Mesothelial cell of epicardium (in vitro differentiated cells): ENCODE results near the gene CAST. TPM values are rescaled to one million over a fixed set of nuclear protein-coding genes. Genes with fewer than 3 reads are reported as not detected.

ENCODE experiments used
- DNase-seq, 2 experiments: peaks; one replicate each; pipeline ENCODE4 v3.0.0; 2021; ENCODE audit warnings: low spot score in 2 of 2; ENCODE audit not compliant: unreplicated experiment in 2 of 2
- H3K27ac Mint-ChIP-seq: 2 replicates; pipeline ENCODE4 v1.8.0; 2021; ENCODE audit warnings: mixed read lengths
- H3K27me3 Mint-ChIP-seq: 2 replicates; pipeline ENCODE4 v1.8.0; 2021; ENCODE audit warnings: low read depth, mixed read lengths
- H3K36me3 Mint-ChIP-seq: 2 replicates; pipeline ENCODE4 v1.8.0; 2021; ENCODE audit warnings: mixed read lengths
- H3K4me1 Mint-ChIP-seq: 2 replicates; pipeline ENCODE4 v1.8.0; 2021; ENCODE audit warnings: mixed read lengths
- H3K4me3 Mint-ChIP-seq: 2 replicates; pipeline ENCODE4 v1.8.0; 2021; ENCODE audit warnings: mild to moderate bottlenecking, moderate library complexity, mixed read lengths
- H3K9me3 Mint-ChIP-seq: 2 replicates; pipeline ENCODE4 v1.8.0; 2021; ENCODE audit warnings: mixed read lengths
- CTCF ChIP-seq: fragments of 200-600 bp; sonication (generic); IDR thresholded peaks from one replicate; pipeline ENCODE4 v1.5.0; 2021; ENCODE audit warnings: antibody characterized with exemption; ENCODE audit not compliant: unreplicated experiment
- total RNA-seq: library from RNA; stranded (reverse); gene quantifications from 3 replicates; pipeline ENCODE4 v1.2.1, GENCODE V29; 2021

Gene CAST
- total RNA-seq, 1 donor from 2014 or later: 132 TPM

DNA sequence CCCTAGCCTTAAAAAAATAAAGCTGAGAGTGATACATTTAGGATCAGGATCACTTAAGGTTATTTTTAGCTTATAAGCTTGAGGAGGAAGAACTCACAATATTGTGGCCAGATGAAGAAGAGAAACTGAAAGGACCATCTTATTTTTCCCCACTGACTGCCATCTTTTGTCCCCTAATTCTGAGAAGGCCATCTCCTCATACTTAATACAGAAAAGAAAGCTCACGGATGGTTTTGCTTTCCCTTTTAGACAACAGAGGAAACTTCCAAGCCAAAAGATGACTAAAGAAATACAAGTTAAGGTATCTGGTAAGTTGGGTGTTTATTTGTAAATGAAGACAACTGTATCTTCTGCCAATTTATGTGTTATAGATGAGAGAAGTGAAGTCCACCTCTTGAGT is 109.2 kb downstream of the CAST start:
- no peak for DNase-seq
- Mint-ChIP-seq H3K36me3 (peaks cover 30% of the 10 kb centered on the region), H3K9me3 (no peaks in the 10 kb centered on the region), H3K27me3 (no peaks in the 10 kb centered on the region), H3K27ac (no peak overlapping the region), H3K4me1 (peaks cover 27% of the 10 kb centered on the region), H3K4me3 (no peak overlapping the region)
- TF ChIP-seq CTCF: no peak

GRCh38 chr5:96772111-96772510 is 109.9 kb downstream of the CAST start:
- DNase-seq: no peak
- no peaks in the 10 kb centered on the region for H3K9me3 Mint-ChIP-seq
- no peak overlapping the region for H3K27ac Mint-ChIP-seq
- no peak overlapping the region for H3K4me3 Mint-ChIP-seq
- no peaks in the 10 kb centered on the region for H3K27me3 Mint-ChIP-seq
- peaks cover 29% of the 10 kb centered on the region for H3K4me1 Mint-ChIP-seq
- TF ChIP-seq CTCF: no peak
- H3K36me3 Mint-ChIP-seq: peaks cover 31% of the 10 kb centered on the region

DNA sequence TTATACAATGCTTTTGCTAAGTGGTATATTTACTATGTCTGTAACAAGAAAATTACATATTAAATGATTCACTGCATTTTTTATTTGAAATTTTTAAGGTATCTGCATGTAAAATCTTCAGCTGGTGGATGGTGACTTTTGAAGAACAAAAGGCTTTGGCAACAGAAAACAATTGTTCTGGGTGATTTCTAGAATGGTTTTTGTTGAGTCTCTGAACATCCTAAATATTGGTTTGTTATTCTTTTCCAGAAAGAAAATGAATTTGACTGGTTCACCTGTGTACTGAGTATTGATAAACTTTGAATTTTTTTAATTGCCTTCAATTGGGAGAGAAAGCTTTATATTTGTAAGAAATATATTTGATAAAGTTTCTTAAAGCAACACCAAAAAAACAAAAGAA is 110.4 kb downstream of the CAST start:
- no peak for DNase-seq
- peaks cover 35% of the 10 kb centered on the region for H3K36me3 Mint-ChIP-seq
- no peaks in the 10 kb centered on the region for H3K27me3 Mint-ChIP-seq
- no peak overlapping the region for H3K4me3 Mint-ChIP-seq
- peaks cover 30% of the 10 kb centered on the region for H3K4me1 Mint-ChIP-seq
- peak overlapping the region; percentile 57 for H3K27ac Mint-ChIP-seq
- no peaks in the 10 kb centered on the region for H3K9me3 Mint-ChIP-seq
- TF ChIP-seq CTCF: no peak

- H3K4me3 Mint-ChIP-seq: no peak overlapping the region
- H3K4me1 Mint-ChIP-seq: peaks cover 32% of the 10 kb centered on the region
- DNase-seq: no peak
- no peaks in the 10 kb centered on the region for H3K27me3 Mint-ChIP-seq
- H3K36me3 Mint-ChIP-seq: peaks cover 37% of the 10 kb centered on the region
- no peaks in the 10 kb centered on the region for H3K9me3 Mint-ChIP-seq
- no peak overlapping the region for H3K27ac Mint-ChIP-seq
- TF ChIP-seq CTCF: no peak
Measured at GRCh38 chr5:96775050-96775449, 112.9 kb downstream of the CAST start.

DNA sequence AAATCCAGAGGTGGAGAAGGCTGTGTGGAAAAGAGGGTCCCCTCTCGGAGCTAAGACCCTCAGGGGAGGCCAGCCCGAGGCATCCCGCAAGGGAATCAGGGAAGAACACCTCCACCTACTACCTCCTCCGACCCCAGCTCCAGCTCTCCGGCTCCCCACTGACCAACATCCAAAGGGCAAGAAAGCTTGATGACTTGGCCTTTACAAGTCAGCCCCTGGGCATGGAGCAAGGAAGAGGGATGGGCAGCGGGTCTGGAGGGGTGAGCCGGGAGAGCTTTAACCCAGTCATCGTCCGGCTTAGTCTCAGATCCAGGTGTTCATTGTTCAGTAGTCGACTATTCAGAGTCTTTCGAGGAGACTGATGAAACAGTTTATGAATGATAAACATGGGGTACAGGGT is 113.5 kb downstream of the CAST start:
- peaks cover 36% of the 10 kb centered on the region for H3K36me3 Mint-ChIP-seq
- no peaks in the 10 kb centered on the region for H3K27me3 Mint-ChIP-seq
- DNase-seq: no peak

More for the DNA sequence above, 113.5 kb downstream of the CAST start:
- peaks cover 35% of the 10 kb centered on the region for H3K4me1 Mint-ChIP-seq
- no peak overlapping the region for H3K4me3 Mint-ChIP-seq
- H3K9me3 Mint-ChIP-seq: no peaks in the 10 kb centered on the region
- H3K27ac Mint-ChIP-seq: peak overlapping the region; percentile 50
- no peak for TF ChIP-seq CTCF
